SU-DHL-6 (cell line): ENCODE measurements around the gene AFM.

ENCODE experiments used
- EZH2phosphoT487 ChIP-seq: fragments of 200-600 bp; sonication (generic), shearing (Covaris generic); conservative IDR thresholded peaks from 2 replicates; pipeline ENCODE4 v1.6.1; 2018; ENCODE audit warnings: mild to moderate bottlenecking, antibody characterized with exemption, low read length, moderate library complexity, mixed read lengths
- TF ChIP-seq, protein P1 (sequence below): fragments of 200-600 bp; sonication (generic); IDR thresholded peaks from one replicate; pipeline ENCODE4 v1.5.1; 2017; ENCODE audit warnings: antibody characterized with exemption, mild to moderate bottlenecking, low read length, moderate library complexity; ENCODE audit not compliant: insufficient read depth, poor library complexity, severe bottlenecking

DNA sequence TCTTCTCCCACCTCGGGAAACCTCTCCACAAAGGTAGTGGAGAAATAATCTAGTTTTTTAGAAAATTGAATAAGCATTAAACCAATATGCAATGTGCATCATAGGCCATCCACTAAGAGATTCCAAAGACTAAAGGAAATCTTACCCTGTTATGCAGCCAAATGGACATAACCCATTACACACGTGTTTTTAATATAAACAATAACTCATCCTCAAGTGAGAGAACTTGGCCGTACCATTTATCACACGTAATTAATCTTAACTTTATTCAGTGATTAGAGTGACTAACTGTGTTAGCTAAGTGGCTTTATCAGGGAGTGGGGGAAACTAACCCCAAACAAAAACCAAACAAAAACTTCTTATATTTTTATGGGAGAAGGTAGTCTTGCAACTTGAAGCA, 57.8 kb downstream of the AFM start:
- TF ChIP-seq, protein P1, sequence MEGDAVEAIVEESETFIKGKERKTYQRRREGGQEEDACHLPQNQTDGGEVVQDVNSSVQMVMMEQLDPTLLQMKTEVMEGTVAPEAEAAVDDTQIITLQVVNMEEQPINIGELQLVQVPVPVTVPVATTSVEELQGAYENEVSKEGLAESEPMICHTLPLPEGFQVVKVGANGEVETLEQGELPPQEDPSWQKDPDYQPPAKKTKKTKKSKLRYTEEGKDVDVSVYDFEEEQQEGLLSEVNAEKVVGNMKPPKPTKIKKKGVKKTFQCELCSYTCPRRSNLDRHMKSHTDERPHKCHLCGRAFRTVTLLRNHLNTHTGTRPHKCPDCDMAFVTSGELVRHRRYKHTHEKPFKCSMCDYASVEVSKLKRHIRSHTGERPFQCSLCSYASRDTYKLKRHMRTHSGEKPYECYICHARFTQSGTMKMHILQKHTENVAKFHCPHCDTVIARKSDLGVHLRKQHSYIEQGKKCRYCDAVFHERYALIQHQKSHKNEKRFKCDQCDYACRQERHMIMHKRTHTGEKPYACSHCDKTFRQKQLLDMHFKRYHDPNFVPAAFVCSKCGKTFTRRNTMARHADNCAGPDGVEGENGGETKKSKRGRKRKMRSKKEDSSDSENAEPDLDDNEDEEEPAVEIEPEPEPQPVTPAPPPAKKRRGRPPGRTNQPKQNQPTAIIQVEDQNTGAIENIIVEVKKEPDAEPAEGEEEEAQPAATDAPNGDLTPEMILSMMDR = no peak
- TF ChIP-seq EZH2phosphoT487 = no peak
